Thyroid gland (tissue), 4 donors: ENCODE measurements around the gene ABCB6. TPM values are rescaled to one million over a fixed set of nuclear protein-coding genes. Genes with fewer than 3 reads are reported as not detected.

Experiments
- DNase-seq, 2 donors: peaks; one replicate each; pipeline ENCODE4 v3.0.0-alpha.2; 2019
- H3K27ac ChIP-seq, 3 donors: fragments of 200-600 bp; sonication (generic); 1 replicate in 2 of 3; 2 replicates in 1 of 3; pipeline ENCODE4 v1.5.1; 2016 to 2019; ENCODE audit warnings: mild to moderate bottlenecking in 1 of 3, moderate library complexity in 1 of 3
- H3K27me3 ChIP-seq: fragments of 200-600 bp; sonication (generic); one replicate; pipeline ENCODE4 v1.5.1; 2019
- H3K36me3 ChIP-seq, 2 donors: fragments of 200-600 bp; sonication (generic); one replicate each; pipeline ENCODE4 v1.5.1; 2016 to 2019
- H3K4me1 ChIP-seq, 2 donors: fragments of 200-600 bp; sonication (generic); one replicate each; pipeline ENCODE4 v1.5.1; 2017 to 2019
- H3K4me3 ChIP-seq, 3 donors: fragments of 200-600 bp; sonication (generic); replicated peaks in 1 of 3; 1 replicate in 2 of 3; 2 replicates in 1 of 3; pipeline ENCODE4 v1.5.1; 2016; ENCODE audit warnings: mild to moderate bottlenecking in 1 of 3
- H3K9me3 ChIP-seq: fragments of 200-600 bp; sonication (generic); one replicate; pipeline ENCODE4 v1.5.1; 2017
- POLR2A ChIP-seq, 2 donors: fragments of 450-650 bp; IDR thresholded peaks; one replicate each; pipeline ENCODE4 v1.6.1; 2017; ENCODE audit warnings: antibody characterized with exemption in 2 of 2, mild to moderate bottlenecking in 2 of 2, moderate library complexity in 1 of 2
- WGBS, 2 donors: methylation state at CpG; one replicate each; pipeline ENCODE4 v1.1.5; 2017; 5-methylcytosine and 5-hydroxymethylcytosine counted together
- intact Hi-C: fragments of 100-400 bp; cut with DNase I; formaldehyde crosslinking; loops from one replicate; pipeline ENCODE4 v1.15.1; 2023
- total RNA-seq, 4 donors: library from RNA; depleted of rRNA; stranded (reverse); fragments of >200 nt; gene quantifications; one replicate each; pipeline ENCODE4 v1.2.3, GENCODE V29; 2016
- TF ChIP-seq, protein P1 (sequence below), 6 experiments: fragments of 200-600 bp in 3 of 6; fragments of 450-650 bp in 3 of 6; sonication (generic) in 3 of 6; IDR thresholded peaks; one replicate each; pipeline ENCODE4 v1.5.1; 2016 to 2019; ENCODE audit warnings: antibody characterized with exemption in 6 of 6, mild to moderate bottlenecking in 2 of 6, inconsistent platforms in 1 of 6, moderate library complexity in 1 of 6

ABCB6 gene
- total RNA-seq, 4 donors from 2014 or later, result 29.6 to 96.8 (median 63.6) TPM

GRCh38 chr2:219216535-219216915 is 2.2 kb downstream of the ABCB6 start:
- no peak for DNase-seq
- no peak overlapping the region for H3K4me3 ChIP-seq
- WGBS, 2 donors, result 88 to 89% methylated on average over 6 of the region's 6 CpGs
- H3K9me3 ChIP-seq, result no peaks in the 10 kb centered on the region
- TF ChIP-seq, protein P1, sequence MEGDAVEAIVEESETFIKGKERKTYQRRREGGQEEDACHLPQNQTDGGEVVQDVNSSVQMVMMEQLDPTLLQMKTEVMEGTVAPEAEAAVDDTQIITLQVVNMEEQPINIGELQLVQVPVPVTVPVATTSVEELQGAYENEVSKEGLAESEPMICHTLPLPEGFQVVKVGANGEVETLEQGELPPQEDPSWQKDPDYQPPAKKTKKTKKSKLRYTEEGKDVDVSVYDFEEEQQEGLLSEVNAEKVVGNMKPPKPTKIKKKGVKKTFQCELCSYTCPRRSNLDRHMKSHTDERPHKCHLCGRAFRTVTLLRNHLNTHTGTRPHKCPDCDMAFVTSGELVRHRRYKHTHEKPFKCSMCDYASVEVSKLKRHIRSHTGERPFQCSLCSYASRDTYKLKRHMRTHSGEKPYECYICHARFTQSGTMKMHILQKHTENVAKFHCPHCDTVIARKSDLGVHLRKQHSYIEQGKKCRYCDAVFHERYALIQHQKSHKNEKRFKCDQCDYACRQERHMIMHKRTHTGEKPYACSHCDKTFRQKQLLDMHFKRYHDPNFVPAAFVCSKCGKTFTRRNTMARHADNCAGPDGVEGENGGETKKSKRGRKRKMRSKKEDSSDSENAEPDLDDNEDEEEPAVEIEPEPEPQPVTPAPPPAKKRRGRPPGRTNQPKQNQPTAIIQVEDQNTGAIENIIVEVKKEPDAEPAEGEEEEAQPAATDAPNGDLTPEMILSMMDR (IDR thresholded peaks at IDR 0.05), result no peak
- TF ChIP-seq POLR2A (IDR thresholded peaks at IDR 0.05), result no peak
- H3K27me3 ChIP-seq, result no peaks in the 10 kb centered on the region
- intact Hi-C loops, result no loop called here
- peaks cover 22 to 23% of the 10 kb centered on the region in 2 donors for H3K4me1 ChIP-seq
- H3K36me3 ChIP-seq, result peaks cover 27 to 40% of the 10 kb centered on the region in 2 donors
- peak overlapping the region in 1 of 3 donors; percentile 97 for H3K27ac ChIP-seq

DNA sequence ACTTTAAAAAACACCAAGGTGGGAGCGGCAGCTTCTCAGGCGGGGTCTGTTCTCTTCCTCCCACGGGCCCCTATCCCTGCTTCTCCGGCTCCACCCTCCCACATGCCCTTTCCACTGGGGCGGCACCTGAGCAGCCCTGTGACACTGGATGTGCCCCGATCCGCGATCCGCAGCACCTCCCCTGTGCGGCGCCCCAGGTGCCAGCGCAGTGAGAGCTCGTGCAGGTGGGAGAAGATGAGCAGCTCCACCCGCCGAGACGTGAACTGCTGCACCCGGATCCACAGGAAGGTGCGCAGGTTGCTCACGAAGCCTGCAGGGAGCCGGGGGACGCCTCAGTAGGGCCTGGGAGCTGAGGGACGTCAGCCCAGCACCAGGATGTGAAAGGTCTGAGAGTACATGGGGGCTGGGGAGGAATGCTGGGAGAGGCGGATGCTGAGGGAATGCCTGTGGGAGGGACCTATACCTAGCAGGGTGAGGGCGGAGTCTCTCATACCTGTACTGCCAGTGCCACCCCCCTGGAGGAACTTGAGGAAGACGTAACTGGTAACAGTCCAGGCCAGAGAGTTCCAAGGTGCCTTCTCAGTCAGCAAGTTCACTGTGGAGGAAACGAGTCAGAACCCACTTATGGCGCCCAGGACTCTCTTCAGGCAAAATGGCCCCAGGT is 2.8 kb downstream of the ABCB6 start:
- peaks cover 22 to 23% of the 10 kb centered on the region in 2 donors for H3K4me1 ChIP-seq
- H3K4me3 ChIP-seq, result no peak overlapping the region
- intact Hi-C loops, result no loop called here
- DNase-seq, result no peak
- no peak for TF ChIP-seq POLR2A (IDR thresholded peaks at IDR 0.05)
- TF ChIP-seq, protein P1 (IDR thresholded peaks at IDR 0.05), result no peak
- H3K27ac ChIP-seq, result peak overlapping the region in 1 of 3 donors; percentile 97
- no peaks in the 10 kb centered on the region for H3K27me3 ChIP-seq
- H3K9me3 ChIP-seq, result no peaks in the 10 kb centered on the region
- peaks cover 21 to 35% of the 10 kb centered on the region in 2 donors for H3K36me3 ChIP-seq
- 92 to 94% methylated on average over 27 of the region's 27 CpGs for WGBS, 2 donors

- 94 to 97% methylated on average over 6 of the region's 6 CpGs for WGBS, 2 donors
- intact Hi-C loops, result loop anchor here (5.0 kb wide), 1 partner anchor 37 kb away; the partner anchor contains the start of genes CNPPD1 and RETREG2
Observed at GRCh38 chr2:219214786-219215185, 4.0 kb downstream of the ABCB6 start.

DNA sequence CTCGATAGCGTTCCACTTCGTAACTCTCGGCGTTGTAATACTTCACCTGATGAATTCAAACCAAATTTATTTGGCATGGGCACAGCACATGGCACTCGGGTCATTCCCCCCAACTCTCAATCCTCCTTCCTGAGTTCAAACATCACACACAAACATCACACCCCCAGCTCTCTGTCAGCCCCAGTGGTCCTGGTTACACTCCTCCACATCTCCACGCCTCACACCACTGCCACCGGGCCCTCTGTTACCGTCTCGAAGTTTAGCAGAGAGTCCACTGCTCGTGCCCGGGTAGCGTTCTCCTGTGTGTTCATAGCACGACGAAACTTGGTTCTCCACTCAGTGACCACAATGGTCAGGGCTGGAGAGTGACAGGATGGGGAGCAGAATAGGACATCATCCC is 4.6 kb downstream of the ABCB6 start:
- peaks cover 27 to 49% of the 10 kb centered on the region in 2 donors for H3K36me3 ChIP-seq
- 95 to 97% methylated on average over 15 of the region's 15 CpGs for WGBS, 2 donors
- no peak for DNase-seq

More at GRCh38 chr2:219214786-219215185, 4.0 kb downstream of the ABCB6 start:
- Histone ChIP-seq H3K4me3 (no peak overlapping the region), H3K27me3 (no peaks in the 10 kb centered on the region), H3K36me3 (peaks cover 25 to 42% of the 10 kb centered on the region in 2 donors), H3K27ac (no peak overlapping the region), H3K9me3 (no peaks in the 10 kb centered on the region), H3K4me1 (peaks cover 21 to 23% of the 10 kb centered on the region in 2 donors)
- TF ChIP-seq, protein P1 (IDR thresholded peaks at IDR 0.05), result no peak
- TF ChIP-seq POLR2A (IDR thresholded peaks at IDR 0.05), result no peak
- DNase-seq, result no peak

More for the DNA sequence above, 4.6 kb downstream of the ABCB6 start:
- intact Hi-C loops, result loop anchor here (5.0 kb wide), 1 partner anchor 37 kb away; the partner anchor contains the start of genes CNPPD1 and RETREG2
- peaks cover 17% of the 10 kb centered on the region in 2 donors for H3K4me1 ChIP-seq
- H3K9me3 ChIP-seq, result no peaks in the 10 kb centered on the region
- no peaks in the 10 kb centered on the region for H3K27me3 ChIP-seq
- peak overlapping the region in 1 of 3 donors; percentile 0 for H3K27ac ChIP-seq
- TF ChIP-seq, protein P1 (IDR thresholded peaks at IDR 0.05), result no peak
- TF ChIP-seq POLR2A (IDR thresholded peaks at IDR 0.05), result no peak
- no peak overlapping the region for H3K4me3 ChIP-seq
